DND-41 (cell line): ENCODE results near the gene SPDYE3.

Experiments
- EZH2 ChIP-seq: IDR thresholded peaks from 3 replicates; pipeline ENCODE4 v1.6.1; 2012; ENCODE audit warnings: borderline replicate concordance, low read depth, mild to moderate bottlenecking, moderate library complexity, low read length, inconsistent platforms; ENCODE audit not compliant: severe bottlenecking
- TF ChIP-seq, protein P1 (sequence below): IDR thresholded peaks from 2 replicates; pipeline ENCODE4 v1.5.1; 2012; ENCODE audit warnings: borderline replicate concordance, low read length, moderate library complexity, mild to moderate bottlenecking; ENCODE audit not compliant: poor library complexity, severe bottlenecking; ENCODE audit errors: extremely low read depth

DNA sequence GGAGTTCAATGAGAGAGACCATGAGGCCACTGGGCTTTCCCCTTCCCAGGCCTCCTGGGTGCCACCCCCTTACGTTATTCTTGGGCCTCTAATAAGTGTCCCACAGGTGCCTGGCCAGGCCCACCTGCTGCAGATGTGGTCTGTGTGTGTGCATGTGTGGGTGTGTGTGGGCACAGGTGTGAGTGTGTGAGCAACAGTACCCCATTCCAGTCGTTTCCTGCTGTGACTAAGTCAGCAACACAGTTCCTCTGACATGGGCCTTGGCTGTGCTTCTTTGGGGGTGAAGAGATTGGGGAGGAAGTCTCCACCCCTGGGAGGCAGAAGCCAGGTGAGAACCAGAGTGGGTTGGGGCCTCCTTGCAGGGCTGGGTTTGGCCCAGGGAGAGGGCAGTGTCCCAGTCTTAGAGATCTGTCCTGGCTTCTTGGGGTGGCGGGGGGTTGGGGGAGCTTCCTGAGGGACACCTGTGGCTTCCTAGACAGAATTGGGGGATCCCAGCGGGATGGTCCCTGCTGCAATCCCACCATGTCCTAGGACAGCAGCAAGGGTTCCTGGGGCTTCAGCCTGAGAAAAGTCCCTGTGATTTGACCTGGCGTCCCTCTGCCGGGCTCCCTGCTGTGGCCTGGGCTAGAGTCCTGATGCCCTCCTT lies 46.3 kb downstream of the SPDYE3 start:
- TF ChIP-seq EZH2 = no peak
- TF ChIP-seq, protein P1, sequence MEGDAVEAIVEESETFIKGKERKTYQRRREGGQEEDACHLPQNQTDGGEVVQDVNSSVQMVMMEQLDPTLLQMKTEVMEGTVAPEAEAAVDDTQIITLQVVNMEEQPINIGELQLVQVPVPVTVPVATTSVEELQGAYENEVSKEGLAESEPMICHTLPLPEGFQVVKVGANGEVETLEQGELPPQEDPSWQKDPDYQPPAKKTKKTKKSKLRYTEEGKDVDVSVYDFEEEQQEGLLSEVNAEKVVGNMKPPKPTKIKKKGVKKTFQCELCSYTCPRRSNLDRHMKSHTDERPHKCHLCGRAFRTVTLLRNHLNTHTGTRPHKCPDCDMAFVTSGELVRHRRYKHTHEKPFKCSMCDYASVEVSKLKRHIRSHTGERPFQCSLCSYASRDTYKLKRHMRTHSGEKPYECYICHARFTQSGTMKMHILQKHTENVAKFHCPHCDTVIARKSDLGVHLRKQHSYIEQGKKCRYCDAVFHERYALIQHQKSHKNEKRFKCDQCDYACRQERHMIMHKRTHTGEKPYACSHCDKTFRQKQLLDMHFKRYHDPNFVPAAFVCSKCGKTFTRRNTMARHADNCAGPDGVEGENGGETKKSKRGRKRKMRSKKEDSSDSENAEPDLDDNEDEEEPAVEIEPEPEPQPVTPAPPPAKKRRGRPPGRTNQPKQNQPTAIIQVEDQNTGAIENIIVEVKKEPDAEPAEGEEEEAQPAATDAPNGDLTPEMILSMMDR = no peak
